Measurements from ENCODE around the gene TAP2.

DNA sequence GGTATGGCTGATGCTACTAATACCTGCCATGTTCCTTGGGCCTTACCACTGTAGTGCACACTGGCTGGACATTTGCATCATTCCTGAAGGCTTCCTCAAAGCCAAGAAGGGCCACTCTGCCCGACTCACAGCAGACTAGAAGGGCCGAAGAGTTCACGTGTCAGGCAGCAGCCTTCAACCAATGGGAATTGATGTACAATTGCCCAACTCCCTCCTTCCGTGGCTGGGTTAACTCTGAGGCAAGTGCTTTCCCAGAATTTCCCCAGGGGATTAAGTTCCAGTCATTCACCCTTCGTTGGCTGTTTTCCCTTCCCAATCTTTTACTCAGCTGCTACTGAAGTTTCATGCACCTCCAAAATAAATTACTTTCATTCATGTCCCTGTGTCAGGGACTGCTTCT, 45.2 kb upstream of the TAP2 start:
- TF ChIP-seq CTCF (IDR thresholded peaks at IDR 0.05) (no peak), POLR2A (IDR thresholded peaks at IDR 0.05) (no peak)
